Subcutaneous adipose tissue (tissue), 4 donors: ENCODE data around the gene PPP2R3A. TPM values are rescaled to one million over a fixed set of nuclear protein-coding genes. Genes with fewer than 3 reads are reported as not detected.

Experiments
- total RNA-seq, 4 donors: library from RNA; depleted of rRNA; stranded (reverse); fragments of >200 nt; gene quantifications; one replicate each; pipeline ENCODE4 v1.1.0, GENCODE V29; 2016
- TF ChIP-seq, protein P1 (sequence below): fragments of 450-650 bp; IDR thresholded peaks from one replicate; pipeline ENCODE4 v1.5.1; 2016; ENCODE audit warnings: low read depth, mild to moderate bottlenecking, control low read depth, antibody characterized with exemption, moderate library complexity

Gene PPP2R3A
- total RNA-seq, 4 donors from 2014 or later: 12.6 to 14.8 (median 14.5) TPM

DNA sequence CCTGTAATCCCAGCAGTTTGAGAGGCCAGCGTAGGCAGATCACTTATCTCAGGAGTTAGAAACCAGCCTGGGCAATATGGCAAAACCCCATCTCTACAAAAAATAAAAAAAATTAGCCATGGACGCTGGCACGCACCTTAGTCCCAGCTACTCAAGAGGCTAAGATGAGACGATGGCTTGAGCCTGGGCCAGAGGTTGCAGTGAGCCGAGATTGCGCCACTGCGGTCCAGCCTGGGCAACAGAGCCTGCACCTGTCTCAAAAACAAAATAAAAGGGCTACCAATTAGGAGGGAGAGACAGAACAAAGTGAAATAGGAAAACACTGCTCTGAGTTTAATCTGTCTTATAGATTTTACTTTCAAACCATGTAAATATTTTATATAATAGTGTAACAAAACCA is 196.8 kb downstream of the PPP2R3A start:
- TF ChIP-seq, protein P1, sequence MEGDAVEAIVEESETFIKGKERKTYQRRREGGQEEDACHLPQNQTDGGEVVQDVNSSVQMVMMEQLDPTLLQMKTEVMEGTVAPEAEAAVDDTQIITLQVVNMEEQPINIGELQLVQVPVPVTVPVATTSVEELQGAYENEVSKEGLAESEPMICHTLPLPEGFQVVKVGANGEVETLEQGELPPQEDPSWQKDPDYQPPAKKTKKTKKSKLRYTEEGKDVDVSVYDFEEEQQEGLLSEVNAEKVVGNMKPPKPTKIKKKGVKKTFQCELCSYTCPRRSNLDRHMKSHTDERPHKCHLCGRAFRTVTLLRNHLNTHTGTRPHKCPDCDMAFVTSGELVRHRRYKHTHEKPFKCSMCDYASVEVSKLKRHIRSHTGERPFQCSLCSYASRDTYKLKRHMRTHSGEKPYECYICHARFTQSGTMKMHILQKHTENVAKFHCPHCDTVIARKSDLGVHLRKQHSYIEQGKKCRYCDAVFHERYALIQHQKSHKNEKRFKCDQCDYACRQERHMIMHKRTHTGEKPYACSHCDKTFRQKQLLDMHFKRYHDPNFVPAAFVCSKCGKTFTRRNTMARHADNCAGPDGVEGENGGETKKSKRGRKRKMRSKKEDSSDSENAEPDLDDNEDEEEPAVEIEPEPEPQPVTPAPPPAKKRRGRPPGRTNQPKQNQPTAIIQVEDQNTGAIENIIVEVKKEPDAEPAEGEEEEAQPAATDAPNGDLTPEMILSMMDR: no peak

DNA sequence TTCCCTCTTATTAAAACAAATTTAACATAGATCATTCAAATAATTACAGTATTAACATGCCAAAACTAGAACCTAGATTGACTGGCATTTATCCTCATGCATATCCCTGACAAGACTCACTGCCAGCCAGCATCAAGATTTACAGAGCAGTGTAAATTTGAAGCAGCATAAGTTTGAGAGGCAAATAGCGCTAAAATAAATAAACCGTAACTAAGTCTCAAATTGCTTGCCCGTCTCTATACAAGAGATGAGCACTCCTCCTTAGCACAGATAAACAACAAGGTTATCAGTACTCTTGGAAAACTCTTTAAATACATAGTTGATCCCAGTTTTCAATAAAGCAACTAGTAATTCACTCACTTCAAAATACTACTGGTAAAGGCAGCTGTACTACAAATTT is 201.0 kb downstream of the PPP2R3A start:
- TF ChIP-seq, protein P1: no peak

DNA sequence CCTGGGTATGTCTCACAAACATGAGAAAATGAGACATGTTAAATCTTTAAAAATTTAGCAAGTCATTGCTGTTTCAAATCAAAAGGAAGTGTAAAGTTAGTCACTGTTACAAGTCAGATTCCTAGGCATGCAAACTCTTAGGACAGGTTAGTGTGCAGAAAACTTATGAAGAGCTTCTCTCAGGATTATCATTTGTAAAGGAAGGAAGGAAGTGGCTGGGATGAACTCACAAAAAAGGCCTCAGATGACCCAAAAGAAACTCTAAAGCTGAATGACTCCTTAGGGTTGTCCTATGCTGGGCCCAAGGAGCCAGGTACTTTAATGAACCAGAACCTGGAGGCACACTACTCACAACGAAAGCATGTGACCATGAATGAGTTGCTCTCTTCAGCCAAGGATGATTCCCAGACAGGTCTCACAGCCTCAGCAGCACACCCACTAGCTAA is 205.6 kb downstream of the PPP2R3A start:
- TF ChIP-seq, protein P1: no peak

DNA sequence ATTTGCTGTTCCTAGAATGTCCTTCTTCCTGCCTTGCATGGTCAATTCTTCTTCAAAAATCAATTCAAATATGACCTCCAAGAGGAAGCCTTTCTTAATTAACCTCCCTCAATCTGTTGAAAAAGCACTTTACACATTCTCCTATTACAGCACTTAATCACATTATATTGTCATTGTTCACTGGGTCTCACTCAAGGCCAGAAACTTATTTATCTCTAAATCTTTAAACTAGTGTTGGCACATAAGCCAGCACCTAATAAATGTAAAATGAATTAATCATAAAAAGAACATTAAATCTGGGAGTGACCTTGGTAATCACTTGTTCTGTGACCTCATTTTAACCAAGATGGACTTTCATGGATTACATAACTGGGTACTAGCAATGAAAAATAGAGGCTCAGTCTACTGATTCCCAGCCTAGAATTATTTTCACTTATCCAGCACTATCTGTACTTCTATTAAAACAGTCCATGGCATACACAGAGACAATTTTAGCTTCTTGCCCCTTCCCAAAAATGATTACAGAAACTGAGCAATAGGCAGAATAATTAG is 208.5 kb downstream of the PPP2R3A start:
- TF ChIP-seq, protein P1: no peak

DNA sequence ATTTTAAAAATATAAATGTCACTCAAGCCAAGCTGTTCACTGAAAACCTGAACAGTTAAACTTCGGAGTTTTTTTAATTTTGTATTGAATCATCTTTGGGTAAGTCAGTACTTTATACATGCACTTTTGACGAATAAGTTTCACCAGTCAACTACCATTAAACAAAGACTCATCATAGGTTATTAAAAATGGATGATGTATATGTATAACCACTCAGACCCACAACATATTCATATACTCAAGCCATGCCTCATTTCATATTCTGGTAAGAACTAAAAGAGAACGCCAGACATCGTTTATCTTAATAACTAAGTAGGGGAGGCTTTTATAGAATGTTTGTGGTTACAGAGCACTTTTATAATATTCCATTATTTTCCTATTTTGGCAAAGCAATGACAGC is 212.3 kb downstream of the PPP2R3A start:
- TF ChIP-seq, protein P1: no peak

DNA sequence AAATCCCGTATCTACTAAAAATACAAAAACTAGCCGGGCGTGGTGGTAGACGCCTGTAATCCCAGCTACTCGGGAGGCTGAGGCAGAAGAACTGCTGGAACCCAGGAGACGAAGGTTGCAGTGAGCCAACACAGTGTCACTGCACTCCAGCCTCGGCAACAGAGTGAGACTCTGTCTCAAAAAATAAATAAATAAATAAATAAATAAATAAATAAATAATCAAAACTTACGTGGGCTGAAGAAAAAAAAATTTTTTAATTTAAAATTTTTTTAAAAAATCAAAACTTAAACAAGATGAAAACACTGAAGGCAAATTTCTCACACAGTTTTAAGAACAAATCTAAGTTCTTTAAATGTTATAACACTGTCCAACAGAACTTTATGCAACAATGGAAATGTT is 216.2 kb downstream of the PPP2R3A start:
- TF ChIP-seq, protein P1: no peak

DNA sequence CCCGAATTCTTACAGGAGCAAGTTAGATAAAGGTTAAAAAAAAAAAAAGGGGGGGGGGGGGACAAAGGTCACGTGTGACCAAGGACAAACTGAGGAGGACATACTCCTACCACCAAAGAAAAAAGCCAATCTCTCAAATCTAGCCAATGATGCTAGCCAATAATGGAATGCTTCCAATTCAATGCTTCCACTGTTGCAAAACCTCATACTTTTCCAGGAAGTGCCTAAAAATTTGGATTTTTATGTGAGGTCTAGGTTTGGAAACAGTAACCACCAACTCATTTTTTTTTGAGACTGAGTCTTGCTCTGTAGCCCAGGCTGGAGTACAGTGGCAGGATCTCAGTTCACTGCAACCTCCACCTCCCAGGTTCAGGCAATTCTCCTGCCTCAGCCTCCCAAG is 219.2 kb downstream of the PPP2R3A start:
- TF ChIP-seq, protein P1: no peak
